SJCRH30 (cell line): ENCODE measurements around the gene OR2AJ1. TPM values are rescaled to one million over a fixed set of nuclear protein-coding genes. Genes with fewer than 3 reads are reported as not detected.

ENCODE experiments used
- DNase-seq, 2 experiments: peaks; one replicate each; pipeline ENCODE4 v3.0.0-alpha.2; 2015 to 2020
- H3K27ac ChIP-seq: fragments of 250-450 bp; sonication (Bioruptor Pico); 2 replicates; pipeline ENCODE4 v1.5.1; 2020; ENCODE audit warnings: mild to moderate bottlenecking, moderate library complexity
- H3K27me3 ChIP-seq: fragments of 250-450 bp; sonication (Bioruptor Pico); 2 replicates; pipeline ENCODE4 v1.5.1; 2020; ENCODE audit warnings: mild to moderate bottlenecking, moderate library complexity
- H3K36me3 ChIP-seq: fragments of 250-450 bp; sonication (Bioruptor Pico); 2 replicates; pipeline ENCODE4 v1.5.1; 2020; ENCODE audit warnings: mild to moderate bottlenecking, moderate library complexity
- H3K4me1 ChIP-seq: fragments of 250-450 bp; sonication (Bioruptor Pico); 2 replicates; pipeline ENCODE4 v1.5.1; 2020; ENCODE audit warnings: mild to moderate bottlenecking, moderate library complexity
- H3K4me3 ChIP-seq: fragments of 250-450 bp; sonication (Bioruptor Pico); 2 replicates; pipeline ENCODE4 v1.5.1; 2020; ENCODE audit warnings: mild to moderate bottlenecking, moderate library complexity
- H3K9me3 ChIP-seq: fragments of 250-450 bp; sonication (Bioruptor Pico); replicated peaks from 2 replicates; pipeline ENCODE4 v1.5.1; 2020; ENCODE audit warnings: mild to moderate bottlenecking, moderate library complexity
- total RNA-seq: library from RNA; depleted of rRNA; stranded (reverse); fragments of >200 nt; shearing (Covaris generic); gene quantifications from 2 replicates; pipeline ENCODE4 v1.2.3, GENCODE V29; 2014; rRNA removed

Gene OR2AJ1
- total RNA-seq: not detected in 2 replicates

GRCh38 chr1:247924868-247925267 is at the start of gene OR2AJ1:
OR2AJ1 (plus strand) TSS chr1:247924889; CDS start chr1:247933769, 8,880 bp downstream.
- Histone ChIP-seq H3K4me1 (no peaks in the 10 kb centered on the region), H3K4me3 (no peak within 1 kb of the TSS), H3K27me3 (no peaks in the 10 kb centered on the region), H3K9me3 (no peaks in the 10 kb centered on the region), H3K36me3 (no peaks in the 10 kb centered on the region), H3K27ac (no peak within 1 kb of the TSS)
- DNase-seq: no peak

GRCh38 chr1:247883346-247883745 is 41.3 kb upstream of the OR2AJ1 start:
- Histone ChIP-seq H3K27me3 (no peaks in the 10 kb centered on the region), H3K9me3 (no peaks in the 10 kb centered on the region), H3K4me3 (no peak overlapping the region), H3K27ac (no peak overlapping the region), H3K36me3 (no peaks in the 10 kb centered on the region), H3K4me1 (no peaks in the 10 kb centered on the region)
- no peak for DNase-seq

DNA sequence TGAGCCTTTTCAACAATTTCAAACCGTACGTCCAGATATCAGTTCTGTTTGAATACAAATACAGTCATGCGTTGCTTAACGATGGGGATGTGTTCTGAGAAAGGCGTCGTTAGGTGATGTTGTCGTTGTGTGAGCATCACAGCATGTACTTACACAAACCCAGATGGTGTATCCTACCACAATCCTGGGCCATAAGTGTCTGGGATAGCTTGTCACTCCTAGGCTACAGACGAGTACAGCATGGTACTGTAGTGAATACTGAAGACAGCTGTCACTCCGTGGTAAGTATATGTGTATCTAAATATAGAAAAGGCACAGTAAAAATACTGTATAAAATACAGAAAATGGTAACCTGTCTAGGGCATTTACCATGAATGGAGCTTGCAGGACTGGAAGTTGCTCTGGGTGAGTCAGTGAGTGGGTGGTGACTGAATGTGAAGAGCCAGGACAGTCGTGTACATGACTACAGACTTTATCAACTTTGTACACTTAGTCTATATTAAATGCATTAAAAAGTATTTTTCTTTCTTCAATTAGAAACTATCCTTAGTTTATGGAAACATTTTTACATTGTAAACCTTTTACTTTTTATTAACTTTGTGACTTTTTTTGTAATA is 39.8 kb upstream of the OR2AJ1 start:
- Histone ChIP-seq H3K4me1 (no peaks in the 10 kb centered on the region), H3K9me3 (no peaks in the 10 kb centered on the region), H3K27me3 (no peaks in the 10 kb centered on the region), H3K4me3 (no peak overlapping the region), H3K27ac (no peak overlapping the region), H3K36me3 (no peaks in the 10 kb centered on the region)
- DNase-seq: no peak

GRCh38 chr1:247895163-247895637 is 29.5 kb upstream of the OR2AJ1 start, which contains the start of gene OR2W3:
OR2W3 (plus strand) TSS chr1:247895587; CDS start chr1:247895587, 0 bp downstream.
- Histone ChIP-seq H3K27ac (no peak within 1 kb of the TSS), H3K4me1 (no peaks in the 10 kb centered on the region), H3K4me3 (no peak within 1 kb of the TSS), H3K36me3 (no peaks in the 10 kb centered on the region), H3K9me3 (no peaks in the 10 kb centered on the region), H3K27me3 (no peaks in the 10 kb centered on the region)
- no peak for DNase-seq

GRCh38 chr1:247895976-247896375 is 28.7 kb upstream of the OR2AJ1 start:
- Histone ChIP-seq H3K4me1 (no peaks in the 10 kb centered on the region), H3K27me3 (no peaks in the 10 kb centered on the region), H3K27ac (no peak overlapping the region), H3K9me3 (no peaks in the 10 kb centered on the region), H3K4me3 (no peak overlapping the region), H3K36me3 (no peaks in the 10 kb centered on the region)
- no peak for DNase-seq

DNA sequence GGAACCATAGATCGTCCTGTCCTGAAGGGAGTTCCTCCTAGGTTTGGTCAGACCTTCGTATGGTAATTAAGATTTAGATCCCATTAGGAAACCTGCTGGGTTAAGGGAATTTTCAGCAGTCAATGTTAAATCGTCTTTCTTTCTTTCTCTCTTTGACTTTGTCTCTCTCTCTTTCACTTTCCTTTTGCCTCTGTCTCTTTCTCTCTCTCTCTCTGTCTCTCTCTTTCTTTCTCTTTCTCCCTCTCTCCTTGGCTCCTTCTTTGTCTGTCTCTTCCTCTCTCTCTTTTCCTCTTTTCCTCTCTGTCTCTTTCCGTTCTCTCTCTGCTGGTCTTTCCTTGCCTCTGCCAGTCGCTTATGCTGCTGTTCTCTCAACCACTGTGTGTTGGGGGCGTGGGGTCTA is 20.6 kb upstream of the OR2AJ1 start:
- no peak for DNase-seq
- no peaks in the 10 kb centered on the region for H3K36me3 ChIP-seq
- H3K27ac ChIP-seq: no peak overlapping the region
- H3K27me3 ChIP-seq: no peaks in the 10 kb centered on the region
- no peaks in the 10 kb centered on the region for H3K4me1 ChIP-seq
- H3K9me3 ChIP-seq: no peaks in the 10 kb centered on the region
- no peak overlapping the region for H3K4me3 ChIP-seq

DNA sequence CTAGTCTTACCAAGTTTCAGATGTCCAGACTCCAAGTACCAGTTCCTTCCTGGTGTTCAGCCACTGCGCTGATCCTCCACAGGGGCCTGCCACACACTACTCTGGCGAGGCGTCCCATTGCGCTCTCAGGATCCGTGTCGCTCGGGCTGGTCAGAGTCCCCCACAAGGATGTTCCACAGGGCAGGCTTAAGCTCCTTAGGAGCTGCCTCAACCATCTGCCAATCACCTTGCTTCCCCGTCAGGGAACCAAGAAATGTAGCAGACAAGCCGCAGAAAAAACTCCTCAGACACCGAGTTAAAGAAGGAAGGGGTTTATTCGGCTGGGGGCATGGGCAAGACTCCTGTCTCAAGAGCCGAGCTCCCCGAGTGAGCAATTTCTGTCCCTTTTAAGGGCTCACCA is 19.5 kb upstream of the OR2AJ1 start:
- no peak for DNase-seq
- Histone ChIP-seq H3K4me1 (no peaks in the 10 kb centered on the region), H3K9me3 (no peaks in the 10 kb centered on the region), H3K27ac (no peak overlapping the region), H3K36me3 (no peaks in the 10 kb centered on the region), H3K27me3 (no peaks in the 10 kb centered on the region), H3K4me3 (no peak overlapping the region)

DNA sequence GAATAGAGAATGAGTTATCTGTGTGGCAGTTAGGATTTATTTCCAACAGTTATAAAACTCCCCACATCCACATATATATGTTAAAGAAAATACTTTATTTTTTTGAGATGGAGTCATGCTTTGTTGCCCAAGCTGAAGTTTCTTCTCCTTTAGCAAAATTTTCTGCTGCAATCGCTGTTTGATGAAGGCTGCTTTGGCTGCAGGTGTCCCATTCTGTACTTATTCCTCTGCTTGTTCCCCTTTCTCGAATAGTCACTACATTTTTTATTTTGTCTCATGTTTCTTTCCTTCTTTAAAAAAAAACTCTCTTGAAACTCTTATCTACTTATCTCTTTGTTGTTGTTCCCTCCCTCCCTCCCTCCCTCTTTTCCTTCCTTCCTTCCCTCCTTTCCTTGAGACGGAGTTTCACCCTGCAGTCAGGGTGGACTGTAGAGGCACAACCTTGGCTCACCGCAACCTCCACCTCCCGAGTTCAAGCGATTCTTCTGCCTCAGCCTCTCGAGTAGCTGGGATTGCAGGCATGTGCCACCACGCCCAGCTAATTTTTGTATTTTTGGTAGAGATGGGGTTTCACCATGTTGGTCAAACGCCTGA is 18.7 kb upstream of the OR2AJ1 start:
- H3K4me1 ChIP-seq: no peaks in the 10 kb centered on the region
- no peaks in the 10 kb centered on the region for H3K27me3 ChIP-seq
- no peaks in the 10 kb centered on the region for H3K36me3 ChIP-seq
- H3K9me3 ChIP-seq: no peaks in the 10 kb centered on the region
- DNase-seq: no peak
- no peak overlapping the region for H3K4me3 ChIP-seq
- no peak overlapping the region for H3K27ac ChIP-seq

GRCh38 chr1:247906504-247907047 is 18.1 kb upstream of the OR2AJ1 start:
- no peaks in the 10 kb centered on the region for H3K36me3 ChIP-seq
- H3K27me3 ChIP-seq: no peaks in the 10 kb centered on the region
- H3K4me3 ChIP-seq: no peak overlapping the region
- no peaks in the 10 kb centered on the region for H3K9me3 ChIP-seq
- H3K4me1 ChIP-seq: no peaks in the 10 kb centered on the region
- no peak overlapping the region for H3K27ac ChIP-seq
- no peak for DNase-seq

DNA sequence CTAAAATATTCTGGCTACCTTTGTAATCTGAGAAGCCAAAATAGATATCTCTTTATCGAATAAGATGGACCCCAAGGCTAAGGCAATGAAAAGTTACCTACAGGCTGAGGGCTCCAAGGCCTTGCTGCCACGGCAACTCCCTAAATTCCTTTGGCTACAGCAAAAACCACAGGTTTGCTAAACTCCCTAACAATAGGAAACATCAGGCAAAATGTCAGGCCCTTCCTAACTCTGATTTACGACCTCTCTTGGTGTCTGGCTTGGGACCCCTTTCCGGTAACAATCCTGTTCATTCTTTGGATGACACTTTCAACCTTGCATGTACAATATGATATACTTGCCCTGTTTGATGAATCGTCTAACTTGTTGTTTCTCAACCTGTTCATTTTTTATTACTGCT is 15.9 kb upstream of the OR2AJ1 start:
- DNase-seq: no peak
- Histone ChIP-seq H3K9me3 (no peaks in the 10 kb centered on the region), H3K27me3 (no peaks in the 10 kb centered on the region), H3K4me1 (no peaks in the 10 kb centered on the region), H3K36me3 (no peaks in the 10 kb centered on the region), H3K27ac (no peak overlapping the region), H3K4me3 (no peak overlapping the region)

DNA sequence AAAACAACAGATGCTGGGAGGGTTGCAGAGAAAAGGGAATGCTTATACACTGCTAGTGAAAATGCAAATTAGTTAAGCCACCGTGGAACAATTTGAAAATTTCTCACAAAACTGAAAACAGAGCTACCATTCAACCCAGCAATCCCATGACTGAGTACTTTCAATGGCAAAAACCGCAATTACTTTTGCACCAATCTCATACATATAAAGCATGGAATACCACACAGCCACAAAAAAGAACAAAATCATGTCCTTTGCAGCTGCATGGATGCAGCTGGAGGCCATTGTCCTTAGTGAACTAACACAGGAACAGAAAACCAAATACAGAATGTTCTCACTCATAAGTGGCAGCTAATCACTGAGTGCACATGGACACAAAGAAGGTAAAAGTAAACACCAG is 10.9 kb upstream of the OR2AJ1 start:
- Histone ChIP-seq H3K27me3 (no peaks in the 10 kb centered on the region), H3K27ac (no peak overlapping the region), H3K9me3 (no peaks in the 10 kb centered on the region), H3K4me3 (no peak overlapping the region), H3K36me3 (no peaks in the 10 kb centered on the region), H3K4me1 (no peaks in the 10 kb centered on the region)
- DNase-seq: no peak

- no peak for DNase-seq
- Histone ChIP-seq H3K27ac (no peak overlapping the region), H3K27me3 (no peaks in the 10 kb centered on the region), H3K4me3 (no peak overlapping the region), H3K9me3 (no peaks in the 10 kb centered on the region), H3K36me3 (no peaks in the 10 kb centered on the region), H3K4me1 (no peaks in the 10 kb centered on the region)
Measured at GRCh38 chr1:247914941-247915662, 9.6 kb upstream of the OR2AJ1 start.

DNA sequence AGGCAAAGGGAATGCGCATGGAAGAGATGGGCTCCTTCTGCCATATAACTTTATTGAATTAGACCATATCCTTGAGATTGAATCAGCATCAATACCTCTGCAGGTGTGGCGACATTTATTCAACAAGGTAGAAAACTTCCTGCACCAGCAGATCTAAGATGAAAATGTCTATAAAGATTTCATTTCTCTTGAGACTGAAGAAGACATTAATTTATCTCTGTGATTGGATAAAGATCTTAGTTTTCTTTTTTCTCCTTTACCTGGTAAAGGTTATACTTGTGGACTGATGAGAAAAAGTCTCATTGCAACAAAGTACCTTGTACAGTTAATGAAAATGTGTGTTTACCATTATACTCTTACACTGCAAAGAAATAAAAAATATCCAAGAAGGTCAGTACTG is 4.7 kb upstream of the OR2AJ1 start, which contains the start of gene OR2T8:
Gene OR2T8 (plus strand): TSS at position 301 of the 400 bp plus-strand sequence. CDS start 766 bp downstream, outside the sequence.
- no peaks in the 10 kb centered on the region for H3K4me1 ChIP-seq
- DNase-seq: no peak
- H3K4me3 ChIP-seq: no peak within 1 kb of the TSS
- H3K9me3 ChIP-seq: no peaks in the 10 kb centered on the region
- no peaks in the 10 kb centered on the region for H3K27me3 ChIP-seq
- no peaks in the 10 kb centered on the region for H3K36me3 ChIP-seq
- no peak within 1 kb of the TSS for H3K27ac ChIP-seq

DNA sequence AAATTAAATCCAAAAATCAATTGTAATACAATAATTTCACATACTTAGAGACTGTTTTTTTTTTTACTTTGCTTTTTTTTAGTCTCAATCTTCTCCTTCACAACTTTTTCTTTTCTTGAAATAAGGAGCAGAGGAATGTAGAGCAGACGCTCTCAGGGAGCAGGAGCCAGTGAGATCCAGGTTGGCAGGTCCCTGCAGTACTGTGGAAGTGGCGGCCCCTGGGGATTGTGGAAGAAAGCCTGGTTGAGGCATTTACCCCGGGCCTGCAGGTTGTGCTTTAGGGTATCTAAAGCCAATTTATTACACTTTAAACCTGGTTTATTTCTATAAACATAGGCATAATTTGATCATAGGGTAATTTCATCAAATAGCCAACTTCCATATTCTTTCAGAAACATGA is 748 bp upstream of the OR2AJ1 start:
- no peaks in the 10 kb centered on the region for H3K36me3 ChIP-seq
- H3K27me3 ChIP-seq: no peaks in the 10 kb centered on the region
- H3K9me3 ChIP-seq: no peaks in the 10 kb centered on the region
- no peak for DNase-seq
- no peaks in the 10 kb centered on the region for H3K4me1 ChIP-seq
- no peak overlapping the region for H3K27ac ChIP-seq
- no peak overlapping the region for H3K4me3 ChIP-seq

GRCh38 chr1:247933989-247934388 is 9.3 kb downstream of the OR2AJ1 start:
- no peaks in the 10 kb centered on the region for H3K4me1 ChIP-seq
- H3K9me3 ChIP-seq: no peaks in the 10 kb centered on the region
- H3K4me3 ChIP-seq: no peak overlapping the region
- H3K36me3 ChIP-seq: no peaks in the 10 kb centered on the region
- H3K27ac ChIP-seq: no peak overlapping the region
- DNase-seq: no peak
- no peaks in the 10 kb centered on the region for H3K27me3 ChIP-seq
